Activated CD8-positive, alpha-beta T cell treated with anti-CD3 and anti-CD28 coated beads for 36 hours (primary cell): ENCODE results near the gene TNFAIP3. TPM values are rescaled to one million over a fixed set of nuclear protein-coding genes. Genes with fewer than 3 reads are reported as not detected.
A peak's percentile ranks its signal among the peaks of the same experiment; 100 is the strongest.

ENCODE experiments used
- ATAC-seq: fragments of 200-7000 bp; cut with Tn5 transposase; one replicate; pipeline ENCODE4 v1.10.0; 2021; ENCODE audit warnings: mild to moderate bottlenecking, moderate library complexity
- CTCF ChIA-PET: fragments of 350-600 bp; sonication (Branson Sonifier 250); formaldehyde crosslinking; loops from one replicate; lab custom pipeline; 2021; ENCODE audit warnings: antibody characterized with exemption; lab: Charles Lee
- POLR2A ChIA-PET: fragments of 350-600 bp; sonication (Branson Sonifier 250); formaldehyde crosslinking; loops from one replicate; lab custom pipeline; 2021; ENCODE audit warnings: antibody characterized with exemption; lab: Charles Lee
- DNase-seq: peaks from one replicate; pipeline ENCODE4 v3.0.0-alpha.2; 2020
- H3K27ac Mint-ChIP-seq: one replicate; pipeline ENCODE4 v1.8.0; 2021; ENCODE audit warnings: mild to moderate bottlenecking, mixed read lengths
- H3K27me3 Mint-ChIP-seq: one replicate; pipeline ENCODE4 v1.8.0; 2021; ENCODE audit warnings: mixed read lengths
- H3K36me3 Mint-ChIP-seq: one replicate; pipeline ENCODE4 v1.8.0; 2021; ENCODE audit warnings: low read depth, mixed read lengths
- H3K4me1 Mint-ChIP-seq: one replicate; pipeline ENCODE4 v1.8.0; 2021; ENCODE audit warnings: low read depth, mixed read lengths
- H3K4me3 Mint-ChIP-seq: one replicate; pipeline ENCODE4 v1.8.0; 2021; ENCODE audit warnings: mild to moderate bottlenecking, moderate library complexity, mixed read lengths
- H3K9me3 Mint-ChIP-seq: one replicate; pipeline ENCODE4 v1.8.0; 2021; ENCODE audit warnings: mixed read lengths
- CTCF ChIP-seq: fragments of 200-600 bp; IDR thresholded peaks from one replicate; pipeline ENCODE4 v1.8.0; 2022; ENCODE audit warnings: antibody characterized with exemption, mild to moderate bottlenecking
- intact Hi-C: fragments of 100-400 bp; cut with micrococcal nuclease; formaldehyde crosslinking; loops from one replicate; pipeline ENCODE4 v1.10.0; 2022
- total RNA-seq, 2 experiments: library from RNA; stranded (reverse); gene quantifications; one replicate each; pipeline ENCODE4 v1.2.3, GENCODE V29; 2021

The TNFAIP3 gene
- total RNA-seq, 2 experiments from 2014 or later = 399 to 402 TPM

- no peak for DNase-seq
- no peak for ATAC-seq
- Mint-ChIP-seq H3K36me3 (peaks cover 13% of the 10 kb centered on the region), H3K4me1 (peaks cover 59% of the 10 kb centered on the region), H3K4me3 (peak overlapping the region; percentile 16), H3K9me3 (peaks cover 13% of the 10 kb centered on the region), H3K27ac (peak overlapping the region; percentile 91), H3K27me3 (no peaks in the 10 kb centered on the region)
- CTCF ChIA-PET = interaction anchor here (0.7 to 1.6 kb wide), 3 partner anchors 31 to 547 kb away, joined by 4 to 10 read pairs (median 8); no protein-coding TSS in a partner anchor
- POLR2A ChIA-PET = interaction anchor here (0.5 to 4.1 kb wide), 3 partner anchors 11 to 30 kb away, joined by 3 to 13 read pairs (median 4); no protein-coding TSS in a partner anchor
- intact Hi-C loops = no loop called here
- no peak for TF ChIP-seq CTCF
Observed at GRCh38 chr6:137909533-137909932, 42.5 kb downstream of the TNFAIP3 start.

DNA sequence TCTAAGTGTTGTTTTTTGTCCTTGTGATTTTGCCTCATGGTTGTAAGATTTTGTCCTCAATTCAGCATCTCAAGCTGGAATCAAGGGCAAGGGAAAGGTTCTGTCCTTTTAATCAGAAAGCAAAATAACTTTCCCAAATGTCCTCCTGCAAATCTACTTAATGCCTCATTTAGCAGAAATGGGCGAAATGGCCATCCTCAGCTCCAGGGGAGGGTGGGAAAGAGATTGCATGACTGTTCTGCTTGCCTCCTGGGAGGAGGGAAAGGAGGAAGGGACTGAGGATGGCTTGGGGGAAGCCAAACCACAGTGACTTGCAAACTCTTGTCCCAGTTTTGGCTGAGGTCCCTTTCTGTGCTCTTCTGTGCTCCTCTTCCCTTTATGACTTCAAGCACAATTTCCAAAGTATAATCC, 43.4 kb downstream of the TNFAIP3 start:
- CTCF ChIA-PET = interaction anchor here (0.8 to 1.9 kb wide), 6 partner anchors 10 to 206 kb away, joined by 3 to 12 read pairs (median 4); no protein-coding TSS in a partner anchor
- H3K4me3 Mint-ChIP-seq = no peak overlapping the region

GRCh38 chr6:137910843-137911456, 43.9 kb downstream of the TNFAIP3 start:
- Mint-ChIP-seq H3K9me3 (peaks cover 17% of the 10 kb centered on the region), H3K4me3 (no peak overlapping the region), H3K27ac (peak overlapping the region; percentile 66), H3K36me3 (peaks cover 16% of the 10 kb centered on the region), H3K27me3 (no peaks in the 10 kb centered on the region), H3K4me1 (peaks cover 52% of the 10 kb centered on the region)
- ChIA-PET POLR2A (interaction anchor here (0.9 to 4.1 kb wide), 6 partner anchors 13 to 39 kb away, joined by 3 to 13 read pairs (median 4); no protein-coding TSS in a partner anchor), CTCF (interaction anchor here (0.8 to 1.9 kb wide), 6 partner anchors 10 to 207 kb away, joined by 3 to 12 read pairs (median 4); no protein-coding TSS in a partner anchor)
- ATAC-seq = no peak
- intact Hi-C loops = no loop called here
- no peak for DNase-seq
- no peak for TF ChIP-seq CTCF

More for the DNA sequence above, 43.4 kb downstream of the TNFAIP3 start:
- Mint-ChIP-seq H3K27ac (peak overlapping the region; percentile 60), H3K9me3 (peaks cover 17% of the 10 kb centered on the region), H3K36me3 (peaks cover 16% of the 10 kb centered on the region), H3K4me1 (peaks cover 55% of the 10 kb centered on the region), H3K27me3 (no peaks in the 10 kb centered on the region)
- no peak for DNase-seq
- intact Hi-C loops = no loop called here
- no peak for TF ChIP-seq CTCF
- POLR2A ChIA-PET = interaction anchor here (0.9 to 4.1 kb wide), 5 partner anchors 14 to 39 kb away, joined by 3 to 13 read pairs (median 6); no protein-coding TSS in a partner anchor
- ATAC-seq = no peak

DNA sequence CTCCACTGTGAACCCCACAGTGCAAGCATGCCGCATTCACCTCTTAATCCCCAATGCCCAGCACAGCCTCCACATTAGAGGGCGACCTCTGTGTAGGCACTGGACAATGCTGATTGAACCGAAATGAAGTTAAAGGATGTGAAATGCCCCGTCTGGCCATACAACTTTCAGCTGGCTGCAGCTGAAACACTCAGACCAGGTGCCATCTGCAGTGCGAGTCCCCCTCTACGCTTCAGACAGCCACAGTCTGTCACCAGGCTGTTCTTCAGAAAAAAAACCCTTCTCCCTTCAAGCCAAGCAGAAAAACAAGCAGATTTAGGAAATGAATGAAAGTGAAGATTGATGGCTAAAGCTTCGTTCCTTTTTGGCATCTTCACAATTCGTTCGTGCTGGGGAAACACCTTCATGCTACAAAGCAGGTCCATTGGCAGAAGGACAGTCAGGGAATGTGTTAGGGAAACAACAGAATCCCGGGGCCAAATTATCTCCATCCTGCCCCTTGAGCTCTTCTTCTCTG, 44.7 kb downstream of the TNFAIP3 start:
- peaks cover 16% of the 10 kb centered on the region for H3K36me3 Mint-ChIP-seq
- POLR2A ChIA-PET = interaction anchor here (1.2 to 4.1 kb wide), 5 partner anchors 12 to 38 kb away, joined by 3 to 13 read pairs (median 6); no protein-coding TSS in a partner anchor
- intact Hi-C loops = no loop called here
- no peak for TF ChIP-seq CTCF
- no peak overlapping the region for H3K4me3 Mint-ChIP-seq
- DNase-seq = no peak
- peaks cover 17% of the 10 kb centered on the region for H3K9me3 Mint-ChIP-seq
- H3K4me1 Mint-ChIP-seq = peaks cover 44% of the 10 kb centered on the region
- CTCF ChIA-PET = interaction anchor here (1.2 to 1.9 kb wide), 4 partner anchors 15 to 208 kb away, joined by 3 to 10 read pairs (median 4); no protein-coding TSS in a partner anchor
- H3K27ac Mint-ChIP-seq = peak overlapping the region; percentile 66
- H3K27me3 Mint-ChIP-seq = no peaks in the 10 kb centered on the region
- no peak for ATAC-seq
